ENCODE results near the gene RPUSD4.

RPUSD4 gene

GRCh38 chr11:126162306-126163030 is 49.0 kb downstream of the RPUSD4 start:
- no peak for DNase-seq
- intact Hi-C loops (cut with DNase I): no loop called here

- DNase-seq: no peak
Observed at GRCh38 chr11:126161023-126161391, 50.4 kb downstream of the RPUSD4 start.

GRCh38 chr11:126160345-126161022 is 51.0 kb downstream of the RPUSD4 start:
- intact Hi-C loops (cut with DNase I): no loop called here
- no peak for DNase-seq

More at GRCh38 chr11:126161023-126161391, 50.4 kb downstream of the RPUSD4 start:
- intact Hi-C loops (cut with DNase I): no loop called here

- no peak for DNase-seq
- intact Hi-C loops (cut with DNase I): no loop called here
Observed at GRCh38 chr11:126159719-126160344, 51.6 kb downstream of the RPUSD4 start.

- DNase-seq: no peak
- intact Hi-C loops (cut with DNase I): no loop called here
Observed at GRCh38 chr11:126158054-126158791, 53.2 kb downstream of the RPUSD4 start.

GRCh38 chr11:126157326-126158030 is 54.0 kb downstream of the RPUSD4 start:
- DNase-seq: no peak
- intact Hi-C loops (cut with DNase I): no loop called here

GRCh38 chr11:126156814-126157213 is 54.6 kb downstream of the RPUSD4 start:
- intact Hi-C loops (cut with DNase I): no loop called here
- DNase-seq: no peak

- no peak for DNase-seq
- intact Hi-C loops (cut with DNase I): no loop called here
Observed at GRCh38 chr11:126155402-126156187, 55.9 kb downstream of the RPUSD4 start.

- intact Hi-C loops (cut with DNase I): no loop called here
- DNase-seq: no peak
Observed at GRCh38 chr11:126154691-126155090, 56.8 kb downstream of the RPUSD4 start.

GRCh38 chr11:126153972-126154371 is 57.5 kb downstream of the RPUSD4 start:
- intact Hi-C loops (cut with DNase I): no loop called here
- DNase-seq: no peak

GRCh38 chr11:126153006-126153405 is 58.4 kb downstream of the RPUSD4 start:
- no peak for DNase-seq
- intact Hi-C loops (cut with DNase I): no loop called here

GRCh38 chr11:126152586-126152985 is 58.9 kb downstream of the RPUSD4 start:
- intact Hi-C loops (cut with DNase I): no loop called here
- no peak for DNase-seq

- intact Hi-C loops (cut with DNase I): no loop called here
- no peak for DNase-seq
Observed at GRCh38 chr11:126152152-126152551, 59.3 kb downstream of the RPUSD4 start.

All from head of caudate nucleus (tissue), 42 donors.